MCF 10A (cell line): ENCODE results near the gene KPNA5. TPM values are rescaled to one million over a fixed set of nuclear protein-coding genes. Genes with fewer than 3 reads are reported as not detected.
"Not testable (repeated sequence)": the region's sequence is repeated elsewhere in the genome, so short reads cannot be mapped to it uniquely, and the experiment has no call there.

Experiments used
- BruUV-seq: library from RNA; stranded (reverse); fragments of 400-500 nt; replicated peaks from 2 replicates; lab custom pipeline; 2021; lab: Mats Ljungman, UMichigan
- CTCF ChIA-PET: fragments of 300-600 bp; sonication (Branson Sonifier 250); formaldehyde crosslinking; extraction: SDS; loops from one replicate; lab custom pipeline; 2021; ENCODE audit warnings: antibody characterized with exemption, inconsistent platforms; lab: Yijun Ruan, JAX
- POLR2A ChIA-PET: fragments of 300-600, 350-650 bp; sonication (Branson Sonifier 250); formaldehyde crosslinking; extraction: SDS; loops from one replicate; lab custom pipeline; 2020; ENCODE audit warnings: antibody characterized with exemption, inconsistent platforms; lab: Yijun Ruan, JAX
- DNase-seq: peaks from one replicate; pipeline ENCODE4 v3.0.0-alpha.2; 2018; ENCODE audit not compliant: unreplicated experiment
- H3K27ac Mint-ChIP-seq: one replicate; pipeline ENCODE4 v1.8.0; 2022; ENCODE audit warnings: mild to moderate bottlenecking, low read depth, mixed read lengths; ENCODE audit not compliant: unreplicated experiment
- H3K27me3 Mint-ChIP-seq: one replicate; pipeline ENCODE4 v1.8.0; 2022; ENCODE audit warnings: mixed read lengths; ENCODE audit not compliant: insufficient read depth, unreplicated experiment
- H3K36me3 Mint-ChIP-seq: one replicate; pipeline ENCODE4 v1.8.0; 2022; ENCODE audit warnings: mild to moderate bottlenecking, moderate library complexity, mixed read lengths; ENCODE audit not compliant: insufficient read depth, unreplicated experiment
- H3K4me1 Mint-ChIP-seq: one replicate; pipeline ENCODE4 v1.8.0; 2022; ENCODE audit warnings: mixed read lengths; ENCODE audit not compliant: insufficient read depth, unreplicated experiment
- H3K4me3 Mint-ChIP-seq: one replicate; pipeline ENCODE4 v1.8.0; 2022; ENCODE audit warnings: mild to moderate bottlenecking, moderate library complexity, mixed read lengths; ENCODE audit not compliant: unreplicated experiment
- H3K9me3 Mint-ChIP-seq: one replicate; pipeline ENCODE4 v1.8.0; 2022; ENCODE audit warnings: mixed read lengths; ENCODE audit not compliant: unreplicated experiment
- CTCF ChIP-seq: fragments of 200-600 bp; IDR thresholded peaks from one replicate; pipeline ENCODE4 v1.8.0; 2022; ENCODE audit warnings: antibody characterized with exemption, mild to moderate bottlenecking; ENCODE audit not compliant: unreplicated experiment
- intact Hi-C: fragments of 100-400 bp; cut with micrococcal nuclease; formaldehyde crosslinking; loops from 2 replicates; pipeline ENCODE4 v1.14.1; 2022
- total RNA-seq: library from RNA; stranded (reverse); gene quantifications from 2 replicates; pipeline ENCODE4 v1.2.3, GENCODE V29; 2022

Gene KPNA5
- total RNA-seq, 1 experiment from 2014 or later: 6.0 TPM

DNA sequence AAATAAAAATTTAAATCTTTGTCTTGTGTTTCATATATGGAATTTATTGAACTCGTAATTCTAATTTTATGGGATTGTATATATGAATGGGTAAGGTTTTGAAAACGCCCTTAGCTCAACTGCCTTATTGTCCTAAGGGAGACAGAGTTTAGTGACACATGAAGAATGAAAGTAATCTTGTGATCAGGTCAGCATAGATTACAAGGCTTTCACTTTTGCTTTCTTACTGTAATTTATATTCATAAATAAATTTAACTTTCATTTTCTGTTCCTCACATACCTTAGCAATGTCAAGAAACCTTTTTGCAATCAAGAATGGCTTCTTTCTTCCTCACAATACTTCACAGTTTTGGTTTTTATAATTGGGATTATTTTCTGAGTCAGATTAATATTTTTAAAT lies 14.4 kb downstream of the KPNA5 start:
- CTCF ChIA-PET: interaction anchor here (0.6 kb wide), 1 partner anchor 426 kb away, joined by 4 read pairs; no protein-coding TSS in a partner anchor
- no peak for TF ChIP-seq CTCF
- intact Hi-C loops: no loop called here
- H3K27me3 Mint-ChIP-seq: no peaks in the 10 kb centered on the region
- no peak for DNase-seq
- BruUV-seq: no TSS peak
- POLR2A ChIA-PET: interaction anchor here (0.6 kb wide), 1 partner anchor 105 kb away, joined by 3 read pairs; no protein-coding TSS in a partner anchor
- H3K9me3 Mint-ChIP-seq: peaks cover 7% of the 10 kb centered on the region
- H3K4me1 Mint-ChIP-seq: no peaks in the 10 kb centered on the region
- H3K36me3 Mint-ChIP-seq: peaks cover 7% of the 10 kb centered on the region
- no peak overlapping the region for H3K4me3 Mint-ChIP-seq
- no peak overlapping the region for H3K27ac Mint-ChIP-seq

DNA sequence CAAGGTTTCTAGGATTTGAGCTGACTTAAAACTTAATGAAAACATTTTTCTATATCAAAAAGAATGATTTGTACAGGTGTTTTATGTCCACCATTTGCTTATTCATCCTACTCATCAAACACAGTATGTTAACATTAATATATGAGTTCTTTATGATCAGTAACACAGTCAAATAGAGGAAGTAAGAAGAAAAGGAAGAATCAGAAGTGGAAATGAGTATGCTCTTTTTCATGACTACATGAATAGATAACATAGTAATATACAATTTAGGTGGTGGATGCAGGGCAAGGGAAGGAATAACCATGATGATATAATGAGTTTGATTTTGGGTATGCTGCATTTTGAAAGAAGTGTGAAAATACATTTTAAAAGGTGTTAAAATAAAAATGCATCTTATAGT lies 16.5 kb downstream of the KPNA5 start:
- no TSS peak for BruUV-seq
- Mint-ChIP-seq H3K27me3 (no peaks in the 10 kb centered on the region), H3K4me1 (no peaks in the 10 kb centered on the region), H3K4me3 (no peak overlapping the region), H3K9me3 (peaks cover 7% of the 10 kb centered on the region), H3K27ac (no peak overlapping the region), H3K36me3 (peaks cover 11% of the 10 kb centered on the region)
- ChIA-PET CTCF (no interaction called here), POLR2A (no interaction called here)
- no peak for DNase-seq
- intact Hi-C loops: no loop called here
- TF ChIP-seq CTCF: no peak

DNA sequence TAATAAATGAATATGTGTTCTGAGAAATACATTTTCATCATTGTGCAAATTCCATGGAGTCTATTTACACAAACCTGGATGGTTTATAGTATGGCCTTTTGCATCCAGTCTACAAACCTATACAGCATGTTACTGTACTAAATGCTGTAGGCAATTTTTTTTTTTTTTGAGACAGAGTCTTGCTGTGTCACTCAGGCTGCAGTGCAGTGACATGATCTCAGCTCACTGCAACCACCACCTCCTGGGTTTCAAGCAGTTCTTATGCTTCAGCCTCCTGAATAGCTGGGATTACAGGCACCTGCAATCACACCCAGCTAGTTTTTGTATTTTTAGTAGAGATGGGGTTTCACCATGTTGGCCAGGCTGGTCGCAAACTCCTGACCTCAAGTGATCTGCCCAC lies 22.9 kb downstream of the KPNA5 start:
- BruUV-seq, H3K27me3 Mint-ChIP-seq, H3K27ac Mint-ChIP-seq, intact Hi-C loops, POLR2A ChIA-PET, DNase-seq, H3K9me3 Mint-ChIP-seq, H3K4me3 Mint-ChIP-seq, H3K4me1 Mint-ChIP-seq: not testable (repeated sequence)
- H3K36me3 Mint-ChIP-seq: peaks cover 30% of the 10 kb centered on the region
- CTCF ChIA-PET: interaction anchor here (0.5 to 0.7 kb wide), 3 partner anchors 80 to 643 kb away, joined by 3 read pairs; partner anchors contain the start of gene FRK

DNA sequence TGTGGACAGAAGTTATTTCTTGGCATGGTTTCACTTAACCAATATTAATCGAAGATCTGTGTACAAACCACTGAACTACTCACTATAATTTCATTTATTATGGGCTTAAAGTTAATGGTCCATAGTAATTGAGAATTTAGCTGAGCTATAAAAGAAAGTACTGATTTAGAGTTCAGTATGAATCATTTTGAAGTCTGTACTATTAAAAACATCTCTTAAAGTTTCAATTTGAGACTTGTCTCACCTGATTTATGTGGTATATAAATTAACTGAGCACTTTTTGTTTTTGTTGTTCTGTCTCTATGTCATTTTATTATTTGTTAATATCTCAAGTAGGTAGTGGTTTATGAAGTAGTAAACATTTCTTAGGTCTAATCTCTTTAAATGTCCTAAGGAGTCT lies 24.9 kb downstream of the KPNA5 start:
- H3K27ac Mint-ChIP-seq: no peak overlapping the region
- peaks cover 38% of the 10 kb centered on the region for H3K36me3 Mint-ChIP-seq
- TF ChIP-seq CTCF: no peak
- H3K4me3 Mint-ChIP-seq: no peak overlapping the region
- intact Hi-C loops: no loop called here
- H3K27me3 Mint-ChIP-seq: no peaks in the 10 kb centered on the region
- no peaks in the 10 kb centered on the region for H3K9me3 Mint-ChIP-seq
- no peak for DNase-seq
- POLR2A ChIA-PET: no interaction called here
- H3K4me1 Mint-ChIP-seq: no peaks in the 10 kb centered on the region
- BruUV-seq: no TSS peak
- CTCF ChIA-PET: interaction anchor here (0.7 kb wide), 2 partner anchors 79 to 759 kb away, joined by 3 to 6 read pairs; no protein-coding TSS in a partner anchor
